HEK293T (cell line): ENCODE results near the gene KCNA4.

Source experiments
- ARNT ChIP-seq: fragments of 450-650 bp; IDR thresholded peaks from 2 replicates; pipeline ENCODE4 v1.6.1; 2017; ENCODE audit warnings: mild to moderate bottlenecking
- BHLHE40 ChIP-seq: fragments of 450-650 bp; IDR thresholded peaks from 2 replicates; pipeline ENCODE4 v1.6.1; 2016; ENCODE audit warnings: mild to moderate bottlenecking, moderate library complexity, borderline replicate concordance
- CTBP1 ChIP-seq: fragments of 450-650 bp; IDR thresholded peaks from 2 replicates; pipeline ENCODE4 v1.6.1; 2016; ENCODE audit warnings: borderline replicate concordance
- ELF4 ChIP-seq: fragments of 450-650 bp; IDR thresholded peaks from 2 replicates; pipeline ENCODE4 v1.6.1; 2017; ENCODE audit warnings: antibody characterized with exemption
- FOXA1 ChIP-seq: fragments of 450-650 bp; IDR thresholded peaks from 2 replicates; pipeline ENCODE4 v1.6.1; 2016; ENCODE audit warnings: mild to moderate bottlenecking
- FOXM1 ChIP-seq: fragments of 450-650 bp; IDR thresholded peaks from 2 replicates; pipeline ENCODE4 v1.6.1; 2017; ENCODE audit warnings: mild to moderate bottlenecking, borderline replicate concordance
- L3MBTL2 ChIP-seq: fragments of 450-650 bp; conservative IDR thresholded peaks from 2 replicates; pipeline ENCODE4 v1.6.1; 2016; ENCODE audit warnings: mild to moderate bottlenecking
- LEF1 ChIP-seq: fragments of 450-650 bp; IDR thresholded peaks from 2 replicates; pipeline ENCODE4 v1.6.1; 2017; ENCODE audit warnings: mild to moderate bottlenecking, borderline replicate concordance
- NFRKB ChIP-seq: fragments of 450-650 bp; IDR thresholded peaks from 2 replicates; pipeline ENCODE4 v1.6.1; 2016; ENCODE audit warnings: mild to moderate bottlenecking, moderate library complexity
- PKNOX1 ChIP-seq: fragments of 450-650 bp; IDR thresholded peaks from 2 replicates; pipeline ENCODE4 v1.6.1; 2016
- SP1 ChIP-seq: fragments of 450-650 bp; IDR thresholded peaks from 2 replicates; pipeline ENCODE4 v1.6.1; 2017
- SUZ12 ChIP-seq: fragments of 450-650 bp; IDR thresholded peaks from 2 replicates; pipeline ENCODE4 v1.6.1; 2016; ENCODE audit warnings: mild to moderate bottlenecking
- TARDBP ChIP-seq: fragments of 450-650 bp; IDR thresholded peaks from 2 replicates; pipeline ENCODE4 v1.6.1; 2016

- TF ChIP-seq CTBP1 = no peak
- no peak for TF ChIP-seq ARNT
- no peak for TF ChIP-seq TARDBP
- no peak for TF ChIP-seq SP1
- no peak for TF ChIP-seq FOXM1
- no peak for TF ChIP-seq NFRKB
- no peak for TF ChIP-seq BHLHE40
- no peak for TF ChIP-seq PKNOX1
- TF ChIP-seq FOXA1 = no peak
- no peak for TF ChIP-seq ELF4
- no peak for TF ChIP-seq LEF1
- TF ChIP-seq SUZ12 = no peak
- TF ChIP-seq L3MBTL2 = no peak
Observed at GRCh38 chr11:30002157-30002785, 14.6 kb downstream of the KCNA4 start.
